HUDEP-2 (cell line): ENCODE results near the gene CTBP2.

Experiments used
- DNase-seq, 76 experiments: peaks; one replicate each; lab custom pipeline; 2025; ENCODE audit not compliant: unreplicated experiment in 76 of 76; lab: John Stamatoyannopoulos, UW

Gene CTBP2

GRCh38 chr10:125127110-125127509, 33.3 kb downstream of the CTBP2 start:
- DNase-seq = no peak

DNA sequence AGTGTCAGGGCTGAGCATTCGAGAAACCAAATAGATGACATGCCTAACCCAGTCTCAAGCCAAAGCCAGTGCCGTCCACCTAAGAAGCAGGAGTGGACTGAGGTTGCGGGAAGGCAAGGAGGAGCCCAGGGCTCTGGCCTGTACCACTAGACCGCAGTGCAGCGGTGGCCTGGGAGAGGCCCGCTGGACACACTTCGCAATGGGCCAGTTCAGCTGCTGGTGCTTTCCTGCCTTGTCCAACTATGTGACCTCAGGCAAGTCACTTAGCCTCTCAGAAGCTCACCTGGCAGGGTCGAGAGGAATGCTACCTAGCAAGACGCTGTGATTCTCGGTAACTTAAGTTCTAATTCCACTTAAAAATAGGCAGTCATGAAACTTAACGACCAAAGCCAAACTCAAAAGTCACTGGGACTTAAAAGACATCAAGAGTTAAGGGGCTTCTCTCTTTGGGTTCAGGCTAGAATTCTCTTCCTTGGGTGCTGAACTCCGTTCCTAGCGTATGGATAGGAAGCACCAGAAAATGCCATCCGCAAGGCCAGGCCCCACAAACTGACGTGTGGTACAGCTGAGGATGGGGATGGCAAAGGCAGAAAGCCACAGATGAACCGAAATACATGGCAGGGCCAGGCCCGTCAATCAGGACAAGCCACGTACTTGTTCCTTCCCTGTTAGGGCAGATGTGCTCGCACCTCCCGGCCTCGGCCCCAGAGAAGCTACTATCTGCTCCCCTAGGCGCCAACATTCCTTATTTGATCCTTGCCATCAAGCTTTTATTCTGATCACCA, 34.2 kb downstream of the CTBP2 start:
- DNase-seq = no peak

DNA sequence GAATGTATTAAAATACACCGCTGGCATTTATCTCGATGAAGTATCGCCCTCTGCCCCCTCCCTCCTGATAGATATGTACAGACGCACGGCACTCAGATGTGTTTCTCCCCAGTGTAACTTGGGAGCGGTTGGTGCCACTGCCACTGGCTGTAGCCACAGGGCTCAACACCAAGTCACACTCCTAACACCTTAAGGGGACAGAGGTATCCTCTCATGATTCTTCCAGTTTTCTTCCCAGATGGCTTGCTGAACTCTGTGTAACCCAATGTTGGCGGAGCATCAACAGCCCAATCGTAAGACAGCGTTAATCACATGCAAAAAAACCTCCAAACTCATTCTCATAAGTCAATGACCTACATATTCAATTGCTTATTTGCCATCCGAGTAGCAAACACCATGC, 35.5 kb downstream of the CTBP2 start:
- peak in 9 of 76 experiments; percentile 6 to 38 (median 11) for DNase-seq

DNA sequence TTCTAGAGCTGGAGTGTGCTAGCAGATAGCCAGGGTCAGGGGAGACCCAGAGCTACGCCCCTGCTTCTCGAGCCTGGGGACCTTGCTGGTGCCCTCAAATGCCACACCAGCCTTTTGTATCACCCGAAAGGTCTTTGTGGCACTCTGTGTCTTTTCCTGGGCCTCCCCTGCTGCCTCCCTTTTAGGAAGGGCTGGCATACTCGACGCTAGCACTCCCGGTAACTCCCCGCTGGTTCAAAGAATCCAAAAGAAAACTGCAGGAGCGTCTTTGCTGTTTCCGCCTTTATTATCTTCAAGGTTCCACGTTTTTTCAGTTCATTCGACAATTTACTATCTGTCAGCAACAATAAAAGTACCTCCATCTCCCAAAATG, 36.3 kb downstream of the CTBP2 start:
- peak in 2 of 76 experiments; percentile 19 to 32 for DNase-seq

GRCh38 chr10:125123476-125124114, 36.8 kb downstream of the CTBP2 start:
- DNase-seq = peak in 41 of 76 experiments; percentile 3 to 57 (median 27)

DNA sequence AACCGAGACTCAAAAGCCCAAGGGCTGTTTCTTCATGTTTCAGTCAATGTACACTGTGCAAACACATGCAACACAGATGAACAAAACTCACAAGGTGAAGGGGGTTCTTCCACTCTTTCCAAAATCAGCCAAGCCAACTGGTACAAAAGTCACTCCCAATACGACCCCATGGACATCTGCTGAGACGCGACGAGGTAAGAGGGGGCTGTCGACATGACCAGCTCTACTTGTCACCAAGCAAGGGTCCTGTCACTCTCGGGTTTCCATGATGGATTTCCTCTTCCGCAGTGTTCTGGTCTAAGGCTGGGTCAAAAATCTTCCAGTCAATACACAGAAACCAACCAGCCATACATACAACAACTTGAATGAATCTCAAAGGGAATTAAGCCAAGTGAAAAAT, 37.8 kb downstream of the CTBP2 start:
- no peak for DNase-seq

DNA sequence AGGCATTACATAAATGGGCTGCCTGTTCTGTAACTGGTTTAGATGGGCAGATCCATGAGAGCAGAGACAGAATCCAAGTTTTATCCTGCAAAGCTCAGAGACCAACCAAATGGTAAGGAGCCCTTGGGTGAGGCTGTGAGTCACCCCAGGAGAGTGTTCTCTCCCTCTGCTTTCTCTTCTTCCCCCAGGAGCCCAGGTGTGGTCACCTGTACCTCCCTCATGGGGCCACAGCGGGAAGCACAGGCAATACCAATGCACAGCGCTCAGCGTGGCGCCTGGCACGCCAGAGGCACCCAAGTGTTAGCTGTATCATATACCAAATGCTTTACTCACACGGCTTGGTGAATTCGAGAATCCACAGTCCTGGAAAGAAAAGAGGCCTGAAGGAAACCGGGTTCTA, 39.4 kb downstream of the CTBP2 start:
- DNase-seq = no peak

- no peak for DNase-seq
Observed at GRCh38 chr10:125120053-125120710, 40.2 kb downstream of the CTBP2 start.

DNA sequence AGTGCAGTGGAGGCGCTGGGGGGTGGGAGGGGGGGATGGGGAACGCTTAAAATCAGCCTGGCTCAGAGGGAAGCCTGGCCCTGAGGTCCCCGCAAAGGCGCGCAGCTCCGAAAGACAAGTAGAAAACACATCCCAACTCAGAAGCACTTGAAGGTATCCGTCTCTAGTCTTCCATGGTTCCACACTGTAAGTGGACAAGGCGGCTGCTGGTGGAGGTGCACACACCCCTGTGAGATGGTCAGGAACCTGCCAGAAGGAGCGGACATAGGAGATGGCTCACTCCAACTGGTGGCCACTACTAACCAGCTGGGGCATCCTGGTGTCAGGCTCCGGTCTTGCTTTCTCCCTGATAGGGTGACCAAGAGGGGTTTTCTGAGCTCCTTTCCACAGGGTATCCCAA, 41.7 kb downstream of the CTBP2 start:
- no peak for DNase-seq

DNA sequence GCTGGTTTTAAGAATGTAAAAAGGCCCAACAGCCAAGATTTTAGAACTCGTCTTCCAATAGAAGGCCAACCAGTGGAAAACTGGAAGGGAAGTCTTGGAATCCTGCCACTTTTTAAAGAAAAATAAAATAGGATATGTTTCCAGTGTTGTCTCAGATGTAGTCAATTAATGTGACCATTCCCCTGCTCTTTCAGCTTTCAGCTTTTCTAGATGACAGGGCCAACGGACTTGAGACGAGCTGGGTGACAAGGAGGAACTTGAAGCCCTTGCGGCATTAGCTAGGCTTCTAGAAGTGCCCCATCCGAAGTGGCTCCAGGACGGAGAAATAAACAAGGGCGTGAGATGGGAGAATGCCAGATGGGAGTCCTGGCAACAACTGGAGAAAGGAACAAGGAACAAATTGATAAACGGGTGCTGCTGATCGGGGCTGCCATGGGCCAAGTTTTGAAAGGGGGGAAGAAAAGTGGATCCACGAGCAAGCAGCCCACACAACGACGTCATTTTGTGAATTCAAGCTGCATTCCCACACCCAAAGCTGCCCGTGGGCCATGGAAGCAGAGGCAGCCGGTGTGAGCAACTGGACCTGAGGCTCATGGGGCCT, 42.3 kb downstream of the CTBP2 start:
- no peak for DNase-seq

DNA sequence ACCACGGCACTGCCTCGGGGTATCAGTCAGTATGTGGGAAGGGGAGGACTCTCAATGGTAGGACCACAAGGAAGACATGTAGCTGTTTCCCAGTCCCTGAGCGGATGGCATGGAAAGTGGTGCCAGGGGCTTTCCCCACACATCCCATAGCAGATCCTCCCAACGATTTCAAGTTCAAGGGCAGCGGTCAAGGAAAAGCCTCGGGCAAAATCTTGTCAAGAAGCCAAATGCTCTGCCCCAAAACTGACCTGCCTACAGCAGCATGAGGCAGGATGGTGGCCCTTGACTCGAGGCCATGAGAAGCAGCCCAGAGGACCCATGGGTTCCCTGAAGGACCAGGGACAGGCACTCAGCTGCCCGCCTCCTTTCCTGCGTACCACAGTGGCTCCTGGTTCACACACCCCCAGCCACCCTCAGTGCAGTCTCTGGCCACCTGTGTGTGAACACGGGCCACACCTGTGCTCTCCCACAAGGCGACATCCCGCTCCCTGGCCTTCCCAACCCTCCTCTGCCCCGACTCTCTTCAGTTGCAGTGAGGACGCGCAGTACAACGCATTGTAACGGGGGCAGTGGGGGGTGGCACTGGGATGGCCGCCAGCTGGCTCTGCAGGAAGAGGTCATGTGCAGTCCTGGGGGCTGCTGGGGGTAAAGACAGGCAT, 43.6 kb downstream of the CTBP2 start:
- no peak for DNase-seq

DNA sequence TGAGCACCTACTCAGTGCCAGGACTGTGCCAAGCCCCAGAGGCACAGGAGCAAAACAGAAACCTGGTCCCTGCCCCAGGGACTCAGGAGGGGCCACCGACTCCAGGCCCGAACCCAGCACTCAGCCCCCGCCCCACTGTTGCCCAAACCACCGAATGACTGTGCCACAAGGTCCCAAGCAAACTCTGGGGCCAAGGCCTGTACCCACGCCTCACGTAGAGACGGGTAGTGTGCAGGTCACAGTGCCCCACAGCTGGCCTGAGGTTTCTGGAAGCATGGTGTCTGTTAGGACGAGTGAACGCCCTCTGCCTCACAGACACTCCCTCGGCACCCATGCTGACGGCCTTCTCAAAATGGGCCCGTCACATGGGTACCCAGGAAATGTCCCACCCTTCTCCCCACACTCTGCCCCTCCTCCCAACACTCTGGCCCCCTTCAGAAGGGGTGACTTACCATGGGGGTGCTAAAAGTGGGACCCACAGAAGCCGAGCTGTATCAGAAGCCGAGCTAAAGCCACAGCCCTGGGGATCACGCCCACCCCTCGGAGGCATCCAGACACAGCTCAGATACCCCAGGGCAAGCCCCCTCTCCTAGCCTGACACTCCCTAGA, 44.2 kb downstream of the CTBP2 start:
- no peak for DNase-seq

DNA sequence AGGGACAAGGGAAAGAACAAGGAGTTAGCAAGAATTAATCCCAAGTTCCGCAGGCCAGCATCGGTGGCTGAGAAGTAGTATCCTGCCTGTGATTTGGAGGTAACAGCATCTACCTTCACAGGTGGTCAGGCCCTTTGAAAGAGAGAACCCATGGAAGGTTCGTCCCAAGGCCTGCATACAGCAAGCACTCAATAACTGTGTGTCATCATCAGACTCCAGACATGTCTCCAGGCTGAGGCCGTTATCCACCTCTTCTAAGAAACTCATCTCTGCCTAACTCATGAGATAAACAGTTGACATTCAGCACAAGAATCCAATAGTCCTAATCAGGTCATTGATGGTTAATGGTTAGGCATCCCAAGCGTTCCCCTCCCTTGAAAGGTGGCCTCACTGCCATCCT, 45.0 kb downstream of the CTBP2 start:
- DNase-seq = no peak

GRCh38 chr10:125114761-125115391, 45.5 kb downstream of the CTBP2 start:
- peak in 13 of 76 experiments; percentile 6 to 67 (median 31) for DNase-seq

- peak in 5 of 76 experiments; percentile 3 to 42 (median 28) for DNase-seq
Observed at GRCh38 chr10:125113691-125114371, 46.5 kb downstream of the CTBP2 start.

GRCh38 chr10:125112697-125113494, 47.5 kb downstream of the CTBP2 start:
- no peak for DNase-seq

DNA sequence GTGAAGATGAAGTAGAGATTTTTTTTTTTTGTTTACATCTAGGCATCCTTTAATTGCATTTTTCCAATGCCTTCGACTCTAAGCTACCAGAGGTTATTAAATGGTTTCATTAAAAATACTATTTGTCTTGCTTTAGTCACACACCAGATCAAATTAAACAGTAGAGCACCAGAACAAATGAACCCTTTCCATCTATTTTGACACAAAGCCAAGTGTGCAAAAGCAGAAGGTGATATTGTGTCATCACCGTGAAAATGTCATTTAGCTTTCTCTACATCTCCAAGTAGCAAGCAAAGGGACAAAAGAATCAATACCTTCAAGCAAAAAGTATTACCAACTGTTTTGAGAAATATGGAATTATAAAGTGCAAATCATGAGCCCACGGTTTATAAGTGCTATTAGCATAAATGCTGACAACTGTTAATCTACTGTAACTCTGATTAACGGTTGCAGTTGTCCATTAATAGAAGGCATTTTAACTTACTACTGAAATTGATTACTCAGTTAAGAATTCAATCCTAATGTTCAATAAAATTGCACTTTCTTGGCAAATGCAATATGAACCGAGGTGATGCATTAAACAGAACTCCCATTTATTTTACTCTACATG, 49.1 kb downstream of the CTBP2 start:
- no peak for DNase-seq

DNA sequence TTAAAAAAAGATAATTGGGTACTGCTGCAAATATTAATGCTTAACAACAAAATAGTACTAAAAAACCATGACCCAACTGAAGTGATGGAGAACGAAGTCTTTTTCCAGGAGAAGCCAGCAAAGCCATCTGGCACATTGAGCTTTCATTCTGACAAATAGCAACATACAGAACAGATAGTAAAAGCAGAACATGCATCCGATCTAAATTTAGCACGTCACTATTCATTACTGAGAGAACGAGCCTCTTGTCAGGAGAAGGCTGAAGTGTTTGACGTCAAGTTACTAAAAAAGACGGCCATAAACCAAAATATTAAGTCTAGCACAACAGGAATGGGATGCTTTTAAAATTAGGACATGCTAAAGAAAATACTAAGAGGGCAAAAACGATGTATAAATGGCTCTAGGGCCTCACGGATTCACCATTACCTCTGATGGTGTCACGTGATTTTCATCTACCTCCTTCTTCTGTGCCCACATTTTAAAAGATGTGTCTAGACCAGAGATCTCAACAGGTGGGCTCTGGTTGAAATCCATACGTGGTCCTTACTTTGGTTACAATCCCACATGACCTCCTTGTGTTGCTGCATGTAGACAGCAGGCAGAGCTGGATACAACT, 52.3 kb downstream of the CTBP2 start:
- DNase-seq = no peak
